HEK293T (cell line): Measurements from ENCODE around the gene SAYSD1.
"Not testable (repeated sequence)": the region's sequence is repeated elsewhere in the genome, so short reads cannot be mapped to it uniquely, and the experiment has no call there.

ENCODE experiments used
- ARNT ChIP-seq: fragments of 450-650 bp; IDR thresholded peaks from 2 replicates; pipeline ENCODE4 v1.6.1; 2017; ENCODE audit warnings: mild to moderate bottlenecking
- SP1 ChIP-seq: fragments of 450-650 bp; IDR thresholded peaks from 2 replicates; pipeline ENCODE4 v1.6.1; 2017
- SUZ12 ChIP-seq: fragments of 450-650 bp; IDR thresholded peaks from 2 replicates; pipeline ENCODE4 v1.6.1; 2016; ENCODE audit warnings: mild to moderate bottlenecking

GRCh38 chr6:39136207-39136606 is 21.2 kb upstream of the SAYSD1 start:
- not testable (repeated sequence) for TF ChIP-seq SUZ12, ARNT, SP1
